GM21515 (cell line): ENCODE data around the gene KCNJ10.

Source experiments
- ATAC-seq: cut with Tn5 transposase; IDR thresholded peaks from one replicate; pipeline ENCODE4 v1.9.1; 2021; ENCODE audit not compliant: unreplicated experiment

The KCNJ10 gene

GRCh38 chr1:159992161-159992560, 77.8 kb downstream of the KCNJ10 start:
- ATAC-seq = no peak

- ATAC-seq = no peak
Measured at GRCh38 chr1:159991513-159991912, 78.4 kb downstream of the KCNJ10 start.

DNA sequence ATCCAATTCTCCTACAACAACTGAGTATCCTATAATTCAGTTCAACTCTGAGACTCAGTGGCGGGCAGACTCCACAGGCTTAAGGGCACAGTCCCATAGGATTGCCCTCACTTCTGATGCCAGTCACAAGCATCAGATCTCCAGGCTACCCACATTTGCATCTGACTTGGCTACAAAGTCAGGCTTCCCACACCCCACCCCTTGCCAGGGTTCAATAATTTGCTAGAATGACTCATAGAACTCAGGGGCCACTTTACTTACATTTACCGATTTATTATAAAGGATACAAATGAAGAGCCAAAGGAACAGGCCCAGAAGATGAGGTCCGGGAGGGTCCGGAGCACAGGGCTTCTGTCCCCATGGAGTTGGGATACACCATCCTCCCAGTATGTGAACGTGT, 80.0 kb downstream of the KCNJ10 start:
- no peak for ATAC-seq

DNA sequence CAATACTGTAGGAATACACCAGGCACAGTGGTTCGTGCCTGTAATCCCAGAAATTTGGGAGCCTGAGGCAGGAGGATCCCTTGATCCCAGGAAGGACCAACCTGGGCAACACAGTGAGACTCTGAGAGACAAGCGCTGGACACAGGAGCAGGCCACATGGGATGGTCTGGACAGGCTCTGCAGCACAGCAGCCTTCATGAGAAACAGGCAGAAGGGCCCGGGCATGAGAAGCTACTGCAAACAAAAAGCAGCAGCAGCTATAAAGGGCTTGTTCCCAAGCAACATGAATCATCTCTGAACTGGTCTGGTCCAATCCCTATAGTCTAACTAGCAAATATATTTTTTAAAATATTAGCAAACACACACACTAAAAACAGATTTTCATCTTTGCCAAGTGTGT, 80.4 kb downstream of the KCNJ10 start:
- ATAC-seq = no peak

- ATAC-seq = no peak
Measured at GRCh38 chr1:159988006-159988405, 82.0 kb downstream of the KCNJ10 start.

DNA sequence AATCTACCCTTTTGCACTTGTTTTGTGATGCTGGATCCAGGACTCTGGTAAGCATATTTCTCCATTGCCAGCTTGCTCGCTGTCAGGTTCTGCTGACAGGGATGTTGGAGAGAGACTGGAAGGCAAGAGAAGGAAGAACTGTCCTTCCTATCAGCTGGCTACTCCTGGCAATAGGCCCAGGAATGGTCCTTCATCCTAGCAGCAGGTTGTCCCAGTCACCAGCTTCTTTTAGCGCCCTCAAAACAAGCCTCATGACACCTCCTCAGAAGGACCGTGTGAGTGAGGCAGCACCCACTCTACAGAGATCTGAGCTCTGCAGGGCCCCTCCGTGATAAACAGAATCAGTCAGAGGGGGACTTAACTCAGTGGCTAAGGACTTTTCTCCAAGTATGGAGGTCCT, 82.8 kb downstream of the KCNJ10 start:
- ATAC-seq = no peak

DNA sequence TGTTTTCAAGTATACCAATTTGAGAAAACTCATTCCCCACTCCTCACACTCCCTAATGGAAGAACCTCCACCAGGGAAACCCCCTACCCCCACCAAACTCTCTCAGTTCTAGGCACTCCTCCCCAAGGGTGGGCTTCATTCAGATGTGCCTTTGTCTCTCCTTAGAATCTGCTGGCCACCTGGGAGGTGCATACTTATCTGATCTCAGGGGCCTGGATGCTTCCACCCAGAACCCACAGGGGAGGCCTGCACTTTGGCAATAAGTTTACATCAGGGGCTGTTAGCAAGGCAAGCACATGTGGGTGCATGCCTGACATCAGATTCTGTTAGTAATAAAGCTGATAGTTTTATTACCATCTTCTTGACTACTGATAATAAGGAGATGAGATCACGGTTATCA, 83.4 kb downstream of the KCNJ10 start:
- ATAC-seq = no peak

GRCh38 chr1:159986093-159986492, 83.9 kb downstream of the KCNJ10 start:
- ATAC-seq = no peak

DNA sequence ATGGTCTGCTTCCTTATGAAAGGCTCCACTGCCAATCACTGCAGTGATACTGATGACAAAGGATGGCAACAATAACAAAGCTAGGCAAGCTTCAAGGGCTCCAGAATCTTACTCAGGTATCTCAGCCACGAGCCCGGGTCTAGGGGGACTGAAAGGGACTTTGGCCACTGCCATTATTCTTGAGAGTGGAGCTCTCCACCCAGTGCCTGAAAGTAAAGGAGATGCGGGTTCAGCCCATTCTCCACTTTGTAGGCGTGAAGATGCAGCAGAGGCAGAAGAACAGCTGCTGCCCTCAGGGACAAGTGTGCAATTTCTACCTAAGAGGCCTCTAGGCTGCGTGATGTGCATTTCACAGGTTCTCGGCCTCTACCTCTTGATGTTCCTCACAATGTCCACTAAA, 84.5 kb downstream of the KCNJ10 start:
- no peak for ATAC-seq

- no peak for ATAC-seq
Measured at GRCh38 chr1:159983681-159984080, 86.3 kb downstream of the KCNJ10 start.

- ATAC-seq = no peak
Measured at GRCh38 chr1:159982280-159982679, 87.7 kb downstream of the KCNJ10 start.

- no peak for ATAC-seq
Measured at GRCh38 chr1:159981351-159982055, 88.5 kb downstream of the KCNJ10 start.

- no peak for ATAC-seq
Measured at GRCh38 chr1:159980786-159981185, 89.2 kb downstream of the KCNJ10 start.

DNA sequence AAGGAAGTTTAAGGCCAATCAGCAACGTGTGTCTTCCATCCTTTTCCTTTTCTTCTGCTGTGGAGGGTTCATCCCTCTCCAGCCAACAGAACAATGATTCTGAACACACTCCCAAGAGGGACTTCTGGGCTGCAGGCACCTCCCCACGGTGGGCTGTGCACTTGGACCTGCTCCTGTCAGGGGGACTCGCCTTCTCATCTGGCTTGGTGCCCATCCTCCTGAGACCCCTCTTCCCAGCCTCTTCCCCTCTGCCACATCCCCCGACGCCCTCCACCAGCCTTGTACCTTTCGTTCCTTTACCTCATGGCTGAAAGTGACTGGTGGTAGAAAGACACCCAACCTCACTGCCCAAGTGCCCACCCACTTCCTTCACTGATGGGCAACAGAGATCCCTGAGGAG, 89.9 kb downstream of the KCNJ10 start:
- no peak for ATAC-seq

DNA sequence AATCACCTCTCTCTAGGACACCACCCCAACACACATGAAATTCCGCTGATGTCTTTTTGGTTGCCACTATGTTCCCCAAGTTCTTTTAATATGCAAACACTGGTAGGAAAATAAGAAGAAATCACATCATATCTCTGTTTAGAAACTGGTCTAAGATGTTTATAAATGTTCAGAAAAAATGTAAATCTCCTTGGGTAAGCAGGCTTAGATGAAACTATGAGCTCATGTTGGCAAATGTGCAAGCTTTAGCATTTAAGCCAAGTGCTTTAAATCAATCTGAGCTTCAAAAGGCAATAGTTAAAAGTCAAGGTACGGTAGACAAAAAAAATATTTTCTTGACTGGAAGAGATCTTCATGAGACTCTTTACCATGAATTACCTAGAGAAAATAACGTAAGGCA, 90.7 kb downstream of the KCNJ10 start:
- no peak for ATAC-seq

DNA sequence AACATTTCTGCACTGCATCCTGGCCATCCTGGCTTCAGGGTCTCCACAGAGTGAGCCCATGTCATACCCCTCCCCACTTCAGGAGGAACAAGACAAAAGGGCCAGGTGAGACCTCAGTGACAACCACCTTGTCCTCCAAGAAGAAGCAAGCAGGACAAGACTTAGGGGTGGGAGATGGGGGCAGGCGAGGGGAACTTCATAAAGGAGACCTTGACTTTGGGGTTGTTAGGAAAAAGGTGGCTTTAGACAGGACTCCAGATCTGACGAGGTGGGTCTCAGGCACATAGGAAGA, 91.9 kb downstream of the KCNJ10 start:
- ATAC-seq = no peak

- ATAC-seq = no peak
Measured at GRCh38 chr1:159977364-159978106, 92.4 kb downstream of the KCNJ10 start.

DNA sequence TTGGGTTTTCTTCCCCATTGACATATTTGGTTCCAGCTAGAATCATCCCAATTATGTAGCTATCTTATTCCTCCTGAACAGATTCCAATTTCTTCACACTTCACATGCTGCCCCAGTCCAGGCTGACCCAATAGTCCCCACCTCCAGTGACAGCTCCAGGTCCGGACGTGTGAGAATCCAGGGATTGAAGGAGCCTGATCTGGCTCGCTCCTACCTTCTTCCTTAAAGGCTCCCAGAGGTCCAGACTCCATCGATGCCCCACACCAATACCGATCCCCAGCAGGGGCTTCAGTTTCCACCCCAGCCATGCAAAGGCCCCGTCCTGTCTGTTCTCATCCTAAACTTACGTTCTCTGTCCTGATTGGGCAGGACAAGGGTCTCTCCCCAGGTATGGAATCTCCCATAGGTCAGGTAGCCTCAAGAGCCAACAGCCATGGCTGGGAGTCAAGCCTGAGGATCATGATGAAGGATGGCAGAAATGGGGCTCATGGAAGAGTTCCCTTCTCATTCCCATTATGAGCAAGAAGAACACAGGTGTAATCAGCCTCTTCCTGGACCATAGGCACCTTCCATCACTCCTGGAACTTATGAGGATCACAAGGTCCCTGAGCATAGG, 95.5 kb downstream of the KCNJ10 start:
- no peak for ATAC-seq

DNA sequence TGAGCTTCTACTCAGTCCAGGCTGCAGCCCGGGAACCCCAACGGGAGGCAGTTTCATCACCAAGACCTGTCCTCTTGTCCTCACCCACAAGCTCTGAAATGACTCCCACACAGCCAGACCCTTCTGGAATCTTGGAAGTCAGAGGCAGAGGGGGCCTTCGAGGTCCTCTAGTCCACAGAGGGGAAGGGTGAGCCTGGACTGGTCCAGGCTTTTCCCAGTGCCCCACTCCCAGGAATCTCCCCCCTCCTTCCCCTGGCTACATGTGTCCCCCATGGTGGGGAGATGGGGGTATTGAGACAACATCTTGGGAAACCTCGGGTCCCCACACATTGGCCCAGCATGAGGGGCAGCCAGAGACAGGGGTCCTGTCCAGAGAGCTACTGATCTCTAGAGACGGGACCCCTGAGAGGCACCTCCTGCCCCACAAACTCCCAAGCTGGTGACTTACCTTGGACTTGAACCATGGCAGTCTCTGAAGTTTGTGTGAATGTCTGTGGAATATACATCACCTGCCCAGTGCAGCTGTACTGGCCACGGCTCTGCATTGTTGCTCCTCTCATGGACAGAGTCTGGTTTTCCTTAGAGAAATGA, 96.5 kb downstream of the KCNJ10 start:
- ATAC-seq = no peak

GRCh38 chr1:159972443-159973205, 97.3 kb downstream of the KCNJ10 start:
- no peak for ATAC-seq

DNA sequence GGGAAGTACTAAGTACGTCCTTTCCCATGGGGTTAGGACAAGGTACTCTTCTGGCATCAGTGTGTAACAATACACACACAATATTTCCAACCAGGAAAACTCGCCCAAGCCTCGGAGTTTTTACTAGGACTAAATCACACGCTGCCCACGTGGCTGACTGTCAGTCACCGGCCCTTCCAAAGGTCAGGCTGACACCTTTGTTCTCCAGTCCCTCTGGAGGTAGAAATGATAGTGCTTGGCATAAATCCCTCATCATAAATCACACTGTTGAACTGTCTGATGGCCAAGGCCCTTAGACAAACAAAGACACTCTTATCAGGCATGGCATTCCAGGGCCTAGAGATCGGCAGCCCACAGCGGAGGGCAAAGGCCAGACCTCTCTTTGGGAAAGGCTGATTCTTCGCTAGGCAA, 99.0 kb downstream of the KCNJ10 start:
- ATAC-seq = no peak
